ENCODE data around the gene BAHCC1.

BAHCC1 gene

GRCh38 chr17:81406117-81406953, 11.1 kb downstream of the BAHCC1 start:
- Histone ChIP-seq H3K27ac (ENCODE audit: low read depth, low read length) (peak overlapping the region; percentile 28; the same call in 1 of the 2 replicates), H3K79me2 (ENCODE audit: control insufficient read depth, insufficient read depth, low read length, unreplicated experiment) (peaks cover 17% of the 10 kb centered on the region), H3K4me3 (ENCODE audit: low read depth, low read length) (no peak overlapping the region), H2AFZ (ENCODE audit: low read length, unreplicated experiment) (no peak overlapping the region), H3K4me1 (ENCODE audit: control insufficient read depth, insufficient read depth, low read length, unreplicated experiment) (peaks cover 45% of the 10 kb centered on the region), H3K27me3 (ENCODE audit: insufficient read depth, low read length) (no peaks in the 10 kb centered on the region), H3K36me3 (ENCODE audit: insufficient read depth, low read length) (no peaks in the 10 kb centered on the region)

GRCh38 chr17:81408049-81408448, 12.8 kb downstream of the BAHCC1 start:
- H2AFZ ChIP-seq (ENCODE audit: low read length, unreplicated experiment) = no peak overlapping the region
- H3K27ac ChIP-seq (ENCODE audit: low read depth, low read length) = no peak overlapping the region
- H3K27me3 ChIP-seq (ENCODE audit: insufficient read depth, low read length) = no peaks in the 10 kb centered on the region
- no peak overlapping the region for H3K4me3 ChIP-seq (ENCODE audit: low read depth, low read length)
- H3K4me1 ChIP-seq (ENCODE audit: control insufficient read depth, insufficient read depth, low read length, unreplicated experiment) = peaks cover 28% of the 10 kb centered on the region
- H3K79me2 ChIP-seq (ENCODE audit: control insufficient read depth, insufficient read depth, low read length, unreplicated experiment) = peaks cover 4% of the 10 kb centered on the region
- H3K36me3 ChIP-seq (ENCODE audit: insufficient read depth, low read length) = no peaks in the 10 kb centered on the region

- no peak overlapping the region for H3K4me3 ChIP-seq (ENCODE audit: low read depth, low read length)
- H3K27ac ChIP-seq (ENCODE audit: low read depth, low read length) = no peak overlapping the region
- peaks cover 15% of the 10 kb centered on the region for H3K4me1 ChIP-seq (ENCODE audit: control insufficient read depth, insufficient read depth, low read length, unreplicated experiment)
- no peak overlapping the region for H2AFZ ChIP-seq (ENCODE audit: low read length, unreplicated experiment)
- no peaks in the 10 kb centered on the region for H3K36me3 ChIP-seq (ENCODE audit: insufficient read depth, low read length)
- peaks cover 4% of the 10 kb centered on the region for H3K79me2 ChIP-seq (ENCODE audit: control insufficient read depth, insufficient read depth, low read length, unreplicated experiment)
- no peaks in the 10 kb centered on the region for H3K27me3 ChIP-seq (ENCODE audit: insufficient read depth, low read length)
These were observed 14.1 kb downstream of the BAHCC1 start for GRCh38 chr17:81409190-81409935.

DNA sequence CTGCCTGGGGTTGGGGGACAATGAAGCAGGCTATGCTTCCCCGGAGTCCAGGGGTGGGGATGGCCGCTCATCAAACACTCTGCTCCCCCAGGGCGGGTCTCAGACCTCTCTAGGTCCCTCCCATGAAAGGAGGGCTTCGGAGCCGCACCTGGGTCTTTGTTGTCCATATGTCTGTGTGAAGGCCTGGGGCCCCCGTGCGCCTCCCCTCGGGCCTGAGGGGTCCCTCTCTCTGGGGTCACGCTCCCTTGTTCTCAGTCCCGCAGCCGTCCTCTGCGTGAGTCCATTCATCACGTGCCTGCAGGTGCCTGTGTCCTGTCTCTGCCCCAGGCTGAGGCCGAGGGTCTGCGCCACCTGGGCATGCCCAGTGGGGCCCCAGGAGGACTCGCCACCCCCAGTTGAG, 15.6 kb downstream of the BAHCC1 start:
- no peaks in the 10 kb centered on the region for H3K36me3 ChIP-seq (ENCODE audit: insufficient read depth, low read length)
- no peak overlapping the region for H2AFZ ChIP-seq (ENCODE audit: low read length, unreplicated experiment)
- H3K27ac ChIP-seq (ENCODE audit: low read depth, low read length) = no peak overlapping the region
- no peak overlapping the region for H3K4me3 ChIP-seq (ENCODE audit: low read depth, low read length)
- H3K79me2 ChIP-seq (ENCODE audit: control insufficient read depth, insufficient read depth, low read length, unreplicated experiment) = peaks cover 3% of the 10 kb centered on the region
- no peaks in the 10 kb centered on the region for H3K27me3 ChIP-seq (ENCODE audit: insufficient read depth, low read length)
- H3K4me1 ChIP-seq (ENCODE audit: control insufficient read depth, insufficient read depth, low read length, unreplicated experiment) = peaks cover under 1% of the 10 kb centered on the region

GRCh38 chr17:81411305-81411704, 16.0 kb downstream of the BAHCC1 start:
- no peak overlapping the region for H3K27ac ChIP-seq (ENCODE audit: low read depth, low read length)
- no peaks in the 10 kb centered on the region for H3K4me1 ChIP-seq (ENCODE audit: control insufficient read depth, insufficient read depth, low read length, unreplicated experiment)
- H2AFZ ChIP-seq (ENCODE audit: low read length, unreplicated experiment) = no peak overlapping the region
- no peaks in the 10 kb centered on the region for H3K27me3 ChIP-seq (ENCODE audit: insufficient read depth, low read length)
- no peaks in the 10 kb centered on the region for H3K36me3 ChIP-seq (ENCODE audit: insufficient read depth, low read length)
- no peak overlapping the region for H3K4me3 ChIP-seq (ENCODE audit: low read depth, low read length)
- no peaks in the 10 kb centered on the region for H3K79me2 ChIP-seq (ENCODE audit: control insufficient read depth, insufficient read depth, low read length, unreplicated experiment)

DNA sequence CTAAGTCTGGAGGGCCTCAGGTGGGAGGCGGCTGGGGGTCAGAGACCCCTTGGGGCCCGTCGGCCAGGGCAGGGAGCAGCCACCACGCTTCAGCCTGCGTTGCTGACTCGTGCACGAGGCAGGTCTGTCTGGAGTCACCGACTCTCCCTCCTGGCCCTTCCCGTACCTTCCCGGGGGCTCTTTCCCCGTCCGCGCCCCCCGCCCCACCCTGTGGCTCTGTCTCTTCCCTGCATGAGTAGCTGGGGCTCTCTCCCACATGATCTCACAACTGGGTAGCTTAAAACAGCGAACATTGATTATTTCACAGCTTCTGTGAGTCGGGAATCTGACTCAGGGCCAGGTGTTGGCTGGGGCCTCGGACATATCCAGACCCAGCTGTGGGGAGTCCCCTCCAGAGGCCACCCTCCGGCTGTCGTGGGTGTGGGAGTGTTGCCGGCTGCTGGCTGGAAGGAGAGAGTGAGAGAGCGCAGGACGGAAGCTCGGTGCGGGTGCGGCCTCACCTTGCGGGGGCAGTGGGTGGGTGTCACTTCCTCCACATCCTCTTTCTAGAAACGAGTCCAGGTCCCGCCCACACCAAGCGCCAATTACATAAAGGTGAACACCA, 17.3 kb downstream of the BAHCC1 start:
- H3K79me2 ChIP-seq (ENCODE audit: control insufficient read depth, insufficient read depth, low read length, unreplicated experiment) = no peaks in the 10 kb centered on the region
- H2AFZ ChIP-seq (ENCODE audit: low read length, unreplicated experiment) = no peak overlapping the region
- H3K36me3 ChIP-seq (ENCODE audit: insufficient read depth, low read length) = no peaks in the 10 kb centered on the region
- H3K27me3 ChIP-seq (ENCODE audit: insufficient read depth, low read length) = no peaks in the 10 kb centered on the region
- H3K4me1 ChIP-seq (ENCODE audit: control insufficient read depth, insufficient read depth, low read length, unreplicated experiment) = peaks cover 6% of the 10 kb centered on the region
- no peak overlapping the region for H3K4me3 ChIP-seq (ENCODE audit: low read depth, low read length)
- H3K27ac ChIP-seq (ENCODE audit: low read depth, low read length) = no peak overlapping the region

GRCh38 chr17:81413497-81414135, 18.4 kb downstream of the BAHCC1 start:
- H3K27ac ChIP-seq (ENCODE audit: low read depth, low read length) = no peak overlapping the region
- H3K4me1 ChIP-seq (ENCODE audit: control insufficient read depth, insufficient read depth, low read length, unreplicated experiment) = peaks cover 16% of the 10 kb centered on the region
- peaks cover 2% of the 10 kb centered on the region for H3K79me2 ChIP-seq (ENCODE audit: control insufficient read depth, insufficient read depth, low read length, unreplicated experiment)

GRCh38 chr17:81414756-81415516, 19.7 kb downstream of the BAHCC1 start:
- H3K27me3 ChIP-seq (ENCODE audit: insufficient read depth, low read length) = no peaks in the 10 kb centered on the region
- H3K4me3 ChIP-seq (ENCODE audit: low read depth, low read length) = no peak overlapping the region
- no peak overlapping the region for H2AFZ ChIP-seq (ENCODE audit: low read length, unreplicated experiment)
- peaks cover 29% of the 10 kb centered on the region for H3K4me1 ChIP-seq (ENCODE audit: control insufficient read depth, insufficient read depth, low read length, unreplicated experiment)
- no peaks in the 10 kb centered on the region for H3K36me3 ChIP-seq (ENCODE audit: insufficient read depth, low read length)
- H3K27ac ChIP-seq (ENCODE audit: low read depth, low read length) = no peak overlapping the region
- peaks cover 2% of the 10 kb centered on the region for H3K79me2 ChIP-seq (ENCODE audit: control insufficient read depth, insufficient read depth, low read length, unreplicated experiment)

More at GRCh38 chr17:81413497-81414135, 18.4 kb downstream of the BAHCC1 start:
- no peak overlapping the region for H3K4me3 ChIP-seq (ENCODE audit: low read depth, low read length)
- no peaks in the 10 kb centered on the region for H3K36me3 ChIP-seq (ENCODE audit: insufficient read depth, low read length)
- no peak overlapping the region for H2AFZ ChIP-seq (ENCODE audit: low read length, unreplicated experiment)
- H3K27me3 ChIP-seq (ENCODE audit: insufficient read depth, low read length) = no peaks in the 10 kb centered on the region

- H2AFZ ChIP-seq (ENCODE audit: low read length, unreplicated experiment) = no peak overlapping the region
These were observed 20.4 kb downstream of the BAHCC1 start for GRCh38 chr17:81415681-81416080.

GRCh38 chr17:81416612-81417011, 21.4 kb downstream of the BAHCC1 start:
- no peak overlapping the region for H2AFZ ChIP-seq (ENCODE audit: low read length, unreplicated experiment)
- no peaks in the 10 kb centered on the region for H3K36me3 ChIP-seq (ENCODE audit: insufficient read depth, low read length)
- peaks cover 2% of the 10 kb centered on the region for H3K79me2 ChIP-seq (ENCODE audit: control insufficient read depth, insufficient read depth, low read length, unreplicated experiment)
- no peak overlapping the region for H3K27ac ChIP-seq (ENCODE audit: low read depth, low read length)
- no peak overlapping the region for H3K4me3 ChIP-seq (ENCODE audit: low read depth, low read length)
- peaks cover 46% of the 10 kb centered on the region for H3K4me1 ChIP-seq (ENCODE audit: control insufficient read depth, insufficient read depth, low read length, unreplicated experiment)
- no peaks in the 10 kb centered on the region for H3K27me3 ChIP-seq (ENCODE audit: insufficient read depth, low read length)

More at GRCh38 chr17:81415681-81416080, 20.4 kb downstream of the BAHCC1 start:
- Histone ChIP-seq H3K27ac (ENCODE audit: low read depth, low read length) (no peak overlapping the region), H3K4me3 (ENCODE audit: low read depth, low read length) (no peak overlapping the region), H3K79me2 (ENCODE audit: control insufficient read depth, insufficient read depth, low read length, unreplicated experiment) (peaks cover 2% of the 10 kb centered on the region), H3K4me1 (ENCODE audit: control insufficient read depth, insufficient read depth, low read length, unreplicated experiment) (peaks cover 37% of the 10 kb centered on the region), H3K36me3 (ENCODE audit: insufficient read depth, low read length) (no peaks in the 10 kb centered on the region), H3K27me3 (ENCODE audit: insufficient read depth, low read length) (no peaks in the 10 kb centered on the region)
